Peyer's patch (tissue), 4 donors: ENCODE results near the gene PRPF4.

ENCODE experiments used
- CTCF ChIP-seq, 6 experiments: fragments of 450-650 bp in 4 of 6; fragments of 200-600 bp in 2 of 6; sonication (generic) in 1 of 6; IDR thresholded peaks; one replicate each; pipeline ENCODE4 v1.5.1; 2017 to 2019; ENCODE audit warnings: antibody characterized with exemption in 6 of 6, mild to moderate bottlenecking in 3 of 6, moderate library complexity in 1 of 6
- POLR2A ChIP-seq, 2 donors: fragments of 450-650 bp; IDR thresholded peaks; one replicate each; pipeline ENCODE4 v1.5.1; 2017; ENCODE audit warnings: antibody characterized with exemption in 2 of 2, mild to moderate bottlenecking in 2 of 2, moderate library complexity in 2 of 2

GRCh38 chr9:113257863-113258262, 17.6 kb upstream of the PRPF4 start:
- no peak for TF ChIP-seq CTCF (IDR thresholded peaks at IDR 0.05)
- no peak for TF ChIP-seq POLR2A (IDR thresholded peaks at IDR 0.05)
